HG02571 (cell line): ENCODE data around the gene DDX10.
"Not testable (repeated sequence)": the region's sequence is repeated elsewhere in the genome, so short reads cannot be mapped to it uniquely, and the experiment has no call there.

Source experiments
- ATAC-seq: cut with Tn5 transposase; IDR thresholded peaks from one replicate; pipeline ENCODE4 v1.9.1; 2021; ENCODE audit warnings: mild to moderate bottlenecking, moderate library complexity; ENCODE audit not compliant: unreplicated experiment

The DDX10 gene

DNA sequence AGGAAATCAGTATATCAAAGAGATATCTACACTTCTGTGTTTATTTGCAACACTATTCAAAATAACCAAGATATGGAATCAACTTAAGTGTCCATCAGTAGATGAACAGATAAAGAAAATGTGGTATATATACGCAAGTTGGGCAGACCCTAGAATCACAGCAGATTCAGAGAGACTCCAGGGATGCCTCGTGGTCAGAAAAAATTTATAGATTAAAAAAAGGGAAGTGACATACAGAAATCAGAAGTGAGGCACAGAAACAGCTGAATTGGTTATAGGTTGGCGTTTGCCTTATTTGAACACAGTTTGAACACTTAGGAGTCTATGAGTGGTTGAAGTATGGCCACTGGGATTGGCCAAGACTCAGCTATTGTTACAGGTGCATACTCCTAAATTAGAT, 10.8 kb upstream of the DDX10 start:
- not testable (repeated sequence) for ATAC-seq

DNA sequence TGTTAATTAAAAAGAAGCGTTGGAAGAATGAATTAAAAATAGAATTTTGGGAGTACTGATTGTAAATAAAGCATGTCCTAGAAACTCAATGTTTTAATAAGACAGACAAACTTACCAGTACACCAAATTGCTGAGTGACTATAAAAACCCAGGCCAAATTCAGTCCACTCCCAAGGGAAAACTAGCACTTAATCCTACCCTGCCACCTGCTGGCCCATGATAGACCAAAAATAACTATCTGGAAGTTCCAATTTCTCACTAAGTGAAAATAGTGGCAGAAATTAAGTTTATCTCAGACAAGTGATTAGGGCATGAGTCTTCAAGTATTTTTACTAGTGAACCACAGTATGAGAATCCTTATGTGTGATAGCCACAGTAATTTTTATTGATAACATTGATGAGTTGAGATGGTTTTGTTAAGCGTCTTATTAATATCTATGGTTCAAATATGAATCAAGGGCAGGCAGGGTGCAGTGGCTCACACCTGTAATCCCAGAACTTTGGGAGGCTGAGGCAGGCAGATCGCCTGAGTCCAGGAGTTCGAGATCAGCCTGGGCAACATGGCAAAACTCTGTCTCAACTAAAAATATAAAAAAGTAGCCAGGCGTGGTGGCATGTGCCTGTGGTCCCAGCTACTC, 9.8 kb upstream of the DDX10 start:
- no peak for ATAC-seq

DNA sequence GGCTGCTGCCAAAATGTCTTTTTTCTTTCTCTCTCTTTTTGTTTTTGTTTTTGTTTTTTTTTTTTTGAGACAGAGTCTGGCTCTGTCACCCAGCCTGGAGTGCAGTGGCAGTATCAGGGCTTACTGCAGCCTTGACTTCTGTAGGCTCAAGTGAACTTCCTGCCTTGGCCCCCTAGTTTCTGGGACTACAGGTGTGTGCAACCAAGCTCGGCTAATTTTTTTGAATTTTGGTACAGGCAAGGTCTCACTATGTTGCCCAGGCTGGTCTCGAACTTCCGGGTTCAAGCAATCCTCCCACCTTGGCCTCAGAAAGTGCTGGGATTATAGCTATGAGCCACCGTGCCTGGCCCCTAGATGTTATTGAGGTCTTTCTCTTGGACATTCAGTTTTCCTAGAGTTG, 2.2 kb upstream of the DDX10 start:
- no peak for ATAC-seq

DNA sequence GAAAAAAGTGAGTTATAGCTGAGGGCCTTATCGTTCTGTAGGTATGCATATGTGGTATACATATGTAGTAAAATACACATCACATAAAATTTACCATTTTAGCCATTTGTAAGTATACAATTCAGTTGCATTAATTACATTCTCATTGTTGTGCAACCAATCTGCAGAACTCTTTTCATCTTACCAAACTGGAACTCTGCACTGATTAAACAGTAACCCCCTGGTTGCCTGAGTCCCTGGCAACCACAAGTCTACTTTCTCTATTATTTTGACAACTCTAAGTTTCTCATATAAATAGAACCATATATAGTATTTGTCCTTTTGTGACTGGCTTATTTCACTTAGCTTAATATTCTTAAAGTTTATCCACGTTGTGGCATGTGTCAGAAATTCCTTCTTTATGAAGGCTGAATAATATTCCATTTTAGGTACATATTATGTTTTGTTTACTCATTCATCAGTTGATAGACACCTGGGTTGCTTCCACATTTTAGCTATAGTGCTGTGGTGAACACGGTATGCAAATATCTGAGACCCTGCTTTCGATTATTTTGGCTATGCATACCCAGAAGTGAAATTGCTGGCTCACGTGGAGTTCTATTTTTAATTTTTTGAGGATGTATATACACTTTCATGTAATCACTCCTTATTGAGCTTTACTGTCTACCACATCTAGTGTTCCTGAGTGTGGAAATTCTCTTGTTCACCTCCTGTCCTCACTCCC, 1.6 kb upstream of the DDX10 start:
- ATAC-seq = peak; percentile 27

DNA sequence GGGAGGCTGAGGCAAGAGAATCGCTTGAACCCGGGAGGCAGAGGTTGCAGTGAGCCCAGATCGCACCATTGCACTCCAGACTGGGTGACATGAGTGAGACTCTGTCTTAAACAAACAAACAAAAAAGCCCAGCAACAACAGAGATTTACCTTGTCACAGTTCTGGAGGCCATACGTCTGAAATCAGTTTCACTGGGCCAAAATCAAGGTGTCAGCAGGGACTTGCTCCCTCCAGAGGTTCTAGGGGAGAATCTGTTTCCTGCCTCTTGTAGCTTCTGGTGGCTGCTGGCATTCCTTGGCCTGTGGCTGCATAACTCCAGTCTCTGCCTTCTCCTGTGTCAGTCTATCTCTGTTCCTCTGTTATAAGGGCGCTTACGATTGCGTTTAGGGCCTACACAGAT, 1.5 kb downstream of the DDX10 start:
- ATAC-seq = no peak

DNA sequence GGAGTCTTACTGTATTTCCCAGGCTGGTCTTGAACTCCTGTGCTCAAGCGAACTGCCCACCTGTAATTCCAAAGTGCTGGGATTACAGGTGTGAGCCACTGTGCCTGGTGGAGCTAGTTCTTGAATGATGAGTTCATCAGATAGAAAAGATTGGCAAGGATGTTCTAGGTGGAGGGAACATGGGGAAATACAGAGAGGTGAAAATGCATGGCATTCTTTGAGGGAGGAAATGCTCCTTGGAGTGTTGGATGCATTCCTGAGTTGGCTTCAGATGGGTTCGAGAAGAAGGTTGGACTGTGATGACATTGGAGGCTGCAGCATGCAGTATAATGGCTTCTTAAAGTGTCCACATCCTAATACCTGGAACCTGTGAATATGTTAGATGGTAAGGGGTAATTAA, 4.4 kb downstream of the DDX10 start:
- no peak for ATAC-seq

DNA sequence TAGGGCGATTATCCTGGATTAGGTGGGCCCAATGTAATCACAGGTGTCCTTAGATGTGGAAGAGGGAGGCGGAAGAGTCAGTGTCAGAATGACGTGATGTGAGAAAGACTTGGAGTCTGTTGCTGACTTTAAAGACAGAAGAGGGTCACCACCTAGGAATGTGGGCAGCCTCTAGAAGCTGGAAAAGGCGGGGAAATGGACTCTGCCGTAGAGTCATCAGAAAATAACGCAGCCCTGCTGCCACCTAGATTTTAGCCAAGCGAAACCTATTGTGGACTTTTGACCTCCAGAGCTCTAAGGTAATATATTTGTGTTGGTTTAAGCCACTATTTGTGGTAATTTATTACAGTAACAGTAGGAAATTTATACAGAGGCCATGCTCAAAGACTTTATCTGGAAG, 4.8 kb downstream of the DDX10 start:
- ATAC-seq = no peak

DNA sequence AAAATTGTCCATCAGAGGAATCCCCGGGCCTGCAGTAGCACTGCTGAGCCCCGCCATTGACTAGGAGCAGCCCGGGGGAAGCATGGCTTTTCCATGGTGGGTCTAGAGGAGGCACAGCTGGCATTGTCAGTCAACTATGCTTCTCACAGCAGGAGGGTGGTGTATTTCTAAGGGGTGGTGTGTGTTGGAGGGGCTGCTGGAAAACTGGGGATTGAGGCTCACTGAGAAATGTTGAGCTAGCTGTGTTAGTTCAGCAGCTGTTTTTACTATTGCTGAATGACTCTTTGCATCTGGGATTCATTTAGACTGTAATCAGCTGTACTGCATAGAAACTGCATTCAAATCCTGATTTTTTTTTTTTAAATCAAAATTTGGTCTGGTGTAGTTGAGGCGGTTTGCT, 5.6 kb downstream of the DDX10 start:
- no peak for ATAC-seq

DNA sequence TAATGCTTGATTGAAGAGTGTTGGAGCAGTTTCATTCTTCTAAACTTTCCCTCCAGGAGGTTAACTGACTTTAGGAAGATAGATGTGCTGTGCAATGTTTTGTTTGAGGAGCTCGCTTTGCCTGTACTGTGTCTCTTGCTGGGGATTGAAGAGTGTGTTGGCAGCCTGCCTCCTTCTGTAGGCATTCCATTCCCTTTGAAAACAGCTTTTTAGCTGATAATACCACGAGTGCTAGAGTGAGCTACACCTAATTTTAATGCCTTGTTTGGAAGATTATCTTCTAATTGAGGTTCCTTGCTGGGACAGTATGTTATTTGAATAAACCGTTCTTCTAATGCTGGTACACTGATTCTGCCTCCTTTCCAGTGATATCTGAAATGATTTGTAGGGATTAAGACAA, 7.2 kb downstream of the DDX10 start:
- ATAC-seq = no peak

DNA sequence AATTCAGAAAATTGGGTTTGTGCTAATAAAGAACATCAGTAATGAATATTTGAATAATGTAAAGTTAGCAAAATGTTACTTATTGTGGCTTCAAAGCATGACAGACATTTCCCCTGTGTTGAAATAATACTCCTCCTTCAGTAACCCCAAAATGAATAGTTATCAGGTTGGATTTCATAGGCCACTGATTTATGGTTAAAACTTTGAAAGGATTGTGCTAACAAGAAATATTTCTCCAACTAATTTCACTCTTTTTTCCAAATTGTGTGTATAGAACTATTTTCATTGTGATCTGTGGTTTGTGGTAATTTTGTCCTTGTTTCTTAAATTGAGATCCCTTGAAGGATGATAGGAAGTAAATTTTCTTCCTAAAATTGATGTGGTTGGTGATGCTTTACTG, 7.9 kb downstream of the DDX10 start:
- ATAC-seq = no peak

DNA sequence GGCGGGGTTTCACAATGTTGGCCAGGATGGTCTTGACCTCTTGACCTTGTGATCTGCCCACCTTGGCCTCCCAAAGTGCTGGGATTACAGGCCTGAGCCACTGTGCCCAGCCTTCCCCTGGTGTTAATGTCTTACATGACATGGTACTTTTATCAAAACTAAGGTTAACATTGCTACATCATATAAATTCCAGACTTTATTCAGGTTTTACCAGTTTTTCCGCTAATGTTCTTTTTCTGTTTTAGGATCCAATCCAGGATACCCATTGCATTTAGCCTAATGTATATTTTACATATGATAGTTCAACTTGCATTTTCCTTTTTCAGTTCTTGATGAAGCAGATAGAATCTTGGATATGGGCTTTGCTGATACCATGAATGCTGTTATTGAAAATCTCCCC, 14.2 kb downstream of the DDX10 start:
- no peak for ATAC-seq

DNA sequence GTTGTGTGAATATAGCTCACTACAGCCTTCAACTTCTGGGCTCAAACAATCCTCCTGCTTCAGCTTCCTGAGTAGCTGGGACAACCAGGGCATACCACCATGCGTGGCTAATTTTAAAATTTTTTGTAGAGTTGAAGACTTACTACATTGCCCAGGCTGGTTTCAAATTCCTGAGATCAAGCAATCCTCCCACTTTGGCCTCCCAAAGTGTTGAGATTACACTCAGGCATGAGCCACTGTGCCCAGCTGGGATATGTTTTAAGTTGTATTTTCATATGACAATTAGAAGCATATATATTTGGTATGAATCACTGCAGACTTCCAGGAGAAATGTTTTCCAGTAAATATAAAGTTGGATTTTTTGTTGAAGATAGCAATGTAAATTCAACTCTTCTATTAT, 15.4 kb downstream of the DDX10 start:
- ATAC-seq = no peak

DNA sequence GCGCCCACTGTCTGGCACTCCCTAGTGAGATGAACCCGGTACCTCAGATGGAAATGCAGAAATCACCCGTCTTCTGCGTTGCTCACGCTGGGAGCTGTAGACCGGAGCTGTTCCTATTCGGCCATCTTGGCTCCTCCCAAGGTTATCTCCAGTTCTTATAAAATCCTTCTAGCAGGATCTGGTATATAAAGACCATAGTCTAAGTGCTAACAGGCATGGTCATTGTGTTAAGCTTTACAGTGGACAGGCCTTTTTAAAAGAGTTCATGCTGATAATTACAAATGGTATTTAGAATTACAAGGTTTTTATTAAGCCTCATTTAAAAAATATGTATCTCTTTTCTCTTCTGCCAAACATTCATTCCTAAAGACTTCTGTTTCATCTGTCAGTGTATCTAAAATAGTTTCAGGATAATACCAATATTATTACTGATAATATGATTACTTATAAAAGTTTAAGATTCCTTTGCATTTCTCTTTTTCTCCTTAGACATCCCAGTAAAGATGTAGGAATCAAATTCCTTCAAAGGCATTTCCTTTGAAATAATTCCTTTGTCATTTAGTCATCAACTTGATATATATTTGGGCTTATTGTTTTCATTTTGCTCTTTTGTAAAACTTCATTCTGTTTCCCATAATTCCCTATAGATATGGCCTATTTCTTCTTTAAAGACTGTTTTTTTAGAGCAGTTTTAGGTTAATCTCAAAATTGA, 20.7 kb downstream of the DDX10 start:
- ATAC-seq = no peak

DNA sequence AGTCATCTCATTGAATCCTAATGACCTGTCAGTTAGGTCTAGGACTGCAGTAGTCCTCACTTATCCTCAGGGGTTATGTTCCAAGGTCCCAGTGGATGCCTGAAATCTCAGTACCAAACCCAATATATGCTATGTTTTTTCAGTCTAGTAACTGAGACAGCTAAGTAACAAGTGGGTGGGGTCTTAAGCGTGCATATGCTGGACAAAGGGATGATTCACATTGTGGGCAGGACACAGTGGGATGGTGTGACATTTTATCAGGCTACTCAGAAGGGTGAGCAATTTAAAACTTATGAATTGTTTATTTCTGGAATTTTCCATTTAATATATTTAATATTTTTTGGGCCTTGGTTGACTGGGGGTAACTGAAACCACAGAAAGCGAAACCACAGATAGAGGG, 29.0 kb downstream of the DDX10 start:
- ATAC-seq = no peak

DNA sequence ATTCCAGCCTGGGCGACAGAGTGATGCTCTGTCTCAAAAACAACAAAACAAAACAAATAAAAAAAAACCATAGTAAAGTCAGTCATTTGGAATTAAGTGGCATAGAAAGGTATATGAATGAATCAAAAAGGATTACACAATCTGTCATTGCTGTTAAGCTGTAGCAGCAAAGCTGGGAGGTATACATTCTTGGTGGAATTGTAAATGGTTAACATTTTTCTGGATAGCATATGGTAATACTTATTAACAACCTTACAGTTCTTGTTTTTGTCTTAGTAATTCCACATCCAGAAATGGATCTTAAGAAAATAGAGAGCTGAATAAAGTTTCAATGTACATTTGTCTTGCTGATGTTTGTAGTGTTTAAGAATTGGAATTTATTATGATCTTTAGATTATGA, 30.0 kb downstream of the DDX10 start:
- no peak for ATAC-seq

DNA sequence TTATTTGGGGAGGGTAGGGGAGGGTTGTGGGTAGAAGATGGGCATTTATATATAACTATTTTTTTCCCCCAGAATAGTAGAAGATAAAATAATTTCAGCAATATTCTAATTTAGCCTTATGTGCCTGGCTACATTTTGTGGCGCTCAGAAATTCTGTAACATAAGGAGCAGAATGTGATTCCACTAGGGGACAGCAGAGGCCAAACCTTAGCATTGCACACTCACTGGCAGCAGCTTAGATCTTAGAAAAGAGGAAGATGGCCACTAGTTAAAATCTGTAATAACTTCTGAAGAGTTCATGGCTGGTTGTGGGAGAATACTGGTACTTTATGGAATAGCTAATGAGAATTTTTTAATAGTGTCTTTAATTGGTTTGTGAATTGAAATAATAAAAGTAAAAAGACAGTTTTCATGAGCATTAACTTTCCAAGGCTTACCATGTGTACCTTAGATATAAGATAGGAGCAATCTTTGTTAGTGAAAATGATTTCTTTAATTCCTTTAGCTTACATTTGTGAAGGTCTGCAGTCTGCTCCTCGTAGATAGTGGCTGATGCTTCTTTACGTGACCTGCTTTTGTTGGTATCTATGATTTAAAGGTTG, 33.1 kb downstream of the DDX10 start:
- peak; percentile 72 for ATAC-seq

DNA sequence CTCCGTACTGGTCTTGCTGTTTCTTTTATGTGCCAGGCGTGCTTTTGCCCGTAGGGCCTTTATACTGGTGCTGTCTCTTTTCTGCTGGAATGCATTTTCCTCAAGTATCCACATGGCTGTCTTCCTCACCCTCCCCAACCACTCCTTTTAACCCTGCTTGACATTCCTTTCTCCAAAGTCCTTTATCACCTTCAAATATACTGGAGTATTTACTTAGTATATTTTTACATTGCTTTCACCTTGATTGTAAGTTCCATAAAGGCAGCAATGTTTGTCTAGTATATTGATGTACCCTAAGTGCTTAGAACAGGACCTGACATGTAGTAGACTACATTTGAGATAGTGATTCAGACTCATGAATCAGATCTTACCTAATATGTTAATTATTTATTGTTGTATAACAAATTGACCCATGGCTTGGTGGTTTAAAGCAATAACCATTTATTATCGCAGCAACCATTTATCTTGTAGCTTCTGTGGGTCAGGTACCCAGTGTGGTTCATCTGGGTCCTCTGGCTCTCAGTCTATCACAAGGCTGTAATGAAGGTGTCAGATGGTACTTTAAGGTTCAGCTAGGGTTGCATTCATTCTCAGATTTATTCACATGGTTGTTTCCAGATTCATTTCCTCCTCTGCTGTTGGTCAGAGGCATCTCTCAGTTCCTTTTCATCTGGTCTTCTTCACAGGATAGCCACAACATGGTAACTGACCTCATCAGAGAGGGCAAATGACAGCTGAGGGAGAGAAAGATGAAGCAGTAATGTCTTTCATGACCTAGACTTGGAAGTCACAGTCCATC, 34.2 kb downstream of the DDX10 start:
- peak; percentile 67 for ATAC-seq

DNA sequence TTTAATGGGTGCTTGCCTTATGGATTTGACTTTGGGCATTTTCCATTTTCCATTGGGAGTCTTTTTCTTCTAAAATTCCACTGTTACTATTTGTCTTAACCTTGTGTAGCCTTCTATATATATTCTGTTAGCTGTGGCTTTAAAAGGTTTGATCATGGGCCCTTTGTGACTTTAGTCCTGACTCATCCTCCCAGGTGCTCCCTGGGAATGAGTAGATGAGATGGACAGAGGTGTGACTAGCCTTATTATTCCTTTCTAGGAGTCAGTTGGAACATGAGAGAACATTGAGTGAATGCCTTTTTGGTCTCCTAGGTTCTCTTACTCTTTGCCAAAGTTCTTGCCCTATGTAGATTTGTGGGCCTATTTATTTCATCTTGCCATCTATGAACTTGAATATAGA, 39.0 kb downstream of the DDX10 start:
- ATAC-seq = no peak

DNA sequence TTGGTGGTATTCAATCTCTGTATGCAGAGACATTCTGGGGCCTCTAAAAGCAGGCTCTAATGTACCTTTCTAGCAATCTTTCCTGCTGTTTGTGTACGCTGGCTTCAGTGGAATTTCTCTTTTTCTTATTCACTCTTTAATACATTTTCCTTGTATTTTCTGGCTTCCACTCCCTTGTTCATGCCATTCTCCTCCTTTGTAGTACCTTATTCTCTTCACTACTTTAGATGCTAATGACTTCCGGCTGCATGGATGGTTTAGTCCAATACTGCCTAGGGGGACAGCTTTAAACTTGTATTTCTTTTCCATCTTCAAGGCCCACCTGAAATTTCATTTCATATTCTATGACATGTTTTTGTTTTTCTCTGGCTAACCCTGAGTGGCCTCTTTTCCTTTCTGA, 40.2 kb downstream of the DDX10 start:
- no peak for ATAC-seq

DNA sequence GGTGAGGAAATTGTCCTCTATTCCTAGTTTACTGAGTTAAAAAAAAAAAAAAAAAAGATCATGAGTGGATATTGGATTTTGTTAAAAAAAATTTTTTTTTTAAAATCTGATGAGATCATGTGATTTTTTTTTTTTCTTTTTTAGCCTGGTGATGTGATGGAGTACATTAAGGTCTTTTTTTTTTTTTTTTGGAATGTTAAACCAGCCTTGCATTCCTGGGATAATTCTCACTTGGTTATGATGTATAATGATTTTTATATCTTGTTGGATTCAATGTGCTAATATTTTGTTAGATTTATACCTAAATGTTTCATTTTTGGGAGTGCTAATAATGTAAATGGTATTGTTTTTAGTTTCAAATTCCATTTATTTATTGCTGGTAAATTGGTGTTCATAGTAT, 43.3 kb downstream of the DDX10 start:
- ATAC-seq = no peak

DNA sequence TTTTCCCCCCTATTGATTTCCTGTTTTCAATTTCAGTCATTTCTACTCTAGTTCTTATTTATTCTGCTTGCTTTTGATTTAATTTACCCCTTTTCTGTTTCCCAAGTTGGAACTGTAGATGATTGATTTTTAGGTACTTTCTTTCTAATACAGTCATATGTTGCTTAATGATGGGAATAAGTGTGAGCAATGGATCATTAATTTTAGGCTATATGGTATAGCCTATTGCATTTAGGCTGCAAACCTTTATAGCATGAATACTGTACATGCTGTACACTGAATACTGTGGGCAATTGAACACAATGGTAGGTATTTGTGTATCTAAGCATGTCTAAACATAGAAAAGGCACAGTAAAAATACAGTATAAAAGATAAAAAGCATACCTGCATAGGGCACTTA, 44.9 kb downstream of the DDX10 start:
- no peak for ATAC-seq
